HG02588 (cell line): Measurements from ENCODE around the gene OSBPL2.

Experiments
- ATAC-seq: cut with Tn5 transposase; IDR thresholded peaks from one replicate; pipeline ENCODE4 v1.9.1; 2021; ENCODE audit warnings: mild to moderate bottlenecking, moderate library complexity; ENCODE audit not compliant: unreplicated experiment

The OSBPL2 gene

DNA sequence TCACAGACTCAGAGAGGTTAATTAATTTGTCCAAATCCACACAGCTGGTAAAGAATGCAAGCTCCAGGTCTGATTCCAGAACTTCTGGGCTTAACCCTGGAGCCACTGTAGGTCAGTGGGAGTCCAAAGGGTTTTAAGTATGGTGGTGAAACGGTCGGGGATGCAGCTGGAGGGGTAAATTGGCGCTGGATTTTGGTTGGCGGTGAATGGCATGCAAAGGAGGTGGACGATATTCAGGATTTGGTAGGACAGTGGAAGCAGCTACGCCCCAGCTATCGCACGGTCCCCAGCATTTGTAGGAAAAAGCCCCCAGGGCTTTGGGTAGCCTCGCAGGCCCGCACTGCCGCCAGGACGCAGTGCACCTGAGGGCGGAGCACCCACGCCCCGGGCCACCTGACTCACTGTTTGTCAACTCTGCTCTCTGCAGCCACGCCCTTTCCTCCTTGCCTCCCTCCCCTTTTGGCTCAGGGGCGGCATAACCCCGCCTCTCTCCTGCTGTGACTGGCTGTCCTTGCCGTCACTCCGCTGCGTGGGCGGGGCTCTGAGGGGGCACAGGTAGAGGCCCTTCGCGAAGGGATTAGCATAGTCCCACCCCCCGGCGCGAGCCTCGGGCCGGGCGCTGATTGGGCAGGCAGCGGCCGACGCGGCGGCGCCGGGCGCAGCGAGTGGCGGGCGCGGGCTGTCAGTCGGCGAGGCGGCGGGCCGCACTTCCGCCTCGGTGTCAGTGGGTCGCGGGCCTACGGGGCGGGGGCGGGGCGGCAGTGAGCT, at the start of gene OSBPL2:
Gene OSBPL2, plus strand, starts transcription at position 721 of the 768 bp plus-strand sequence. CDS start 17,664 bp downstream, outside the sequence.
- ATAC-seq: peak; percentile 97

DNA sequence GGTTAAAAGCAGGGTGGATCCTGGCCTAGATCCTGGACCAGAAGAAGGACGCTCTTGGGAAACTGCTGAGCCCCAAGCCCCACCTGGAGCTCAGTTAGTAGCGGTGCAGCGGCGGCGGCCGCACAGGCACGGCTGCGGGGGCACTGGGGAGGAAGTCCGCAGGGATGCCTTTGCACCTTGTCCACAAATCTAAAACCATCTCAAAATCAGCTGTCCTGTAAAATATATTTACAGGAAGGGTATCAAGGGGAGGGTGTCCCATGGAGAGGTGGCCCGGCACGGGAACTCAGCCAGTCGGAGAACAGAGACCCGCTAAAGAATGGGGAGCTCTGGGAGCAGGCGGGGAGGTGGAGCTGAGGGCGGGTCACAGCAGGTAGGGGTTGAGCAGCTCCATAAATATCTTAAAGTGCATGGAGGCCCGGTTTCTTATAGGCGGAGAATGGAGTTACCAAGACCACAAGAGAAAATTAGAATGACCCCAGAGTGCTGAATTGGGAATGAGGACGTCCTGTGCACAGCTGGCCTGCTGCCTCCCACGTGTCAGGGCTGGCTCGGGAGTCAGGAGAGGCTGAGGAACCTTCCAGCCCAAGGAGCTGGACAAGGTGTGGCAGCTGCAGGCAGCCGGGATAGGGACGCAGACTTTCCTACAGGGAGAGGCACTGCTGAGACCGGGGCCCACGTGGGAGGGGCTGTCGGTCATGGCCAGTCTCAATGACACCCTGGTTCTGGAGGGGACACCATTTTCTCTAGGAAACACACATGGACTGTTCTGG, 47.5 kb upstream of the OSBPL2 start:
- no peak for ATAC-seq

DNA sequence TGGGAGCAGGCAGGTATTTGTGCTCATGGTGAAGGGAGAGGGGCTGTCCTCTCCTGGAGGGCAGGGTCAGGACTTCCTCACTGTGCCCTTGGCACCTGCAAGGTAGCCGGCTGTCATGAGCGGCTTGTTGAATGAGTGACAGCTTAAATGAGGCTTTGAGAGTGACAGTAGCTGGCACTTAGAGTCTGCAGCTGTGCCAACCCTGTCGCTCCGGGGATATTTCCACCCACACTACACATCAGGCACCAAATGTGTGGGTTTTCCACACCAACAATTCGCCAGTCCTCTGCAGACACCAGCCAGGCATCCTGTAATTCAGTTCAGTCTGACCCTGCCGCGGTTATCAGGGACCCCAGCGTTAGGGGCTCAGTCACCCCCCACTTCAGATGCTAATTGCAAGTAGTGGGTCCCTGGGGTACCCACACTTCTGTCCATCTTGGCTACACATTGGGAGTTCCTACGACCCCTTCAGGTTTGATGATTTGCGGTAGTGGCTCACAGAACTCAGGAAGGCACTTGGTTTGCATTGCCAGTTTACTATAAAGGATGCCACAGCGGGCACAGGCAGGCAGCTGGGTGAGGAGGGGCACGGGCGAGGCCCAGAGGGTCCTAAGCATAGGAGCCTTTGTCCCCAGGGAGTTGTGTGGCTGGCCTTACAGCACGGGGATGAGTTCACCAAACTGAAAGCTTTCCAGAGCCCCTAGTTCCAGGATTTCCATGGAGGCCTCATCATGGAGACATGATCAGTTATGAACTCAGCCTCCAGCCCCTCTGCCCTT, 46.4 kb upstream of the OSBPL2 start:
- ATAC-seq: no peak

DNA sequence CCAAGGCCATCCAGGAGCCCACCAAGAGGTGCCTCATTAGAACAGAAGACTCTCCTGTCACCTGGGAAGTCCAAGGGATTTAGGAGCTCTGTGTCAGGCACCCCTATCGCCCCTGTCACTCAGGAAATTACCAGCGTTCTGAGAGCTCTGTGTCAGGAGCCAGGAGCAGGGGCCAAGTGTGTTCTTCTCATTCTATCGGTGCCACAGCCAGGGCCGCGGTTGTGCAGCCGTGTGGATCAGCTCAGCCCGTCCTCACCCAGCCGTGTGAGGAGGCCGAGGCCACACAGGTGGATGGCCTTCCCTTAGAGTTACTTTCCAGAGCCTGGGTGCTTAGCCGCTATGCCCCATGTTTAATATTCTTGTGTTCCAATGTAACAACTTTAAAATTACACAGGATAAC, 45.7 kb upstream of the OSBPL2 start:
- no peak for ATAC-seq

- ATAC-seq: no peak
Measured at GRCh38 chr20:62193079-62194025, 45.0 kb upstream of the OSBPL2 start.

- no peak for ATAC-seq
Measured at GRCh38 chr20:62195075-62195405, 43.3 kb upstream of the OSBPL2 start.

GRCh38 chr20:62195736-62196135, 42.6 kb upstream of the OSBPL2 start:
- no peak for ATAC-seq

DNA sequence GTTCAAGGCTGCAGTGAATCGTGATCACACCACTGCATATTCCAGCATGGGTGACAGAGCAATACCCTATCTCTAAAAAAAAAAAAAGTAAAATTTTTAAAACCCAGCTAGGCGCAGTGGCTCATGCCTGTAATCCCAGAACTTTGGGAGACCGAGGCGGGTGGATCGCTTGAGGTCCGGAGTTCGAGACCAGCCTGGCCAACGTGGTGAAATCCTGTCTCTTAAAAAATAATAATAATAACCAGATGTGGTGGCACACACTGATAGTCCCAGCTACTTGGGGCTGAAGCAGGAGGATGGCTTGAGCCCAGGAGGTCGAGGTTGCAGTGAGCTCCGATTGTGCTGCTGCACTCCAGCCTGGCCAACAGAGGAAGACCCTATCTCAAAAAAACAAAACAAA, 42.0 kb upstream of the OSBPL2 start:
- ATAC-seq: no peak

DNA sequence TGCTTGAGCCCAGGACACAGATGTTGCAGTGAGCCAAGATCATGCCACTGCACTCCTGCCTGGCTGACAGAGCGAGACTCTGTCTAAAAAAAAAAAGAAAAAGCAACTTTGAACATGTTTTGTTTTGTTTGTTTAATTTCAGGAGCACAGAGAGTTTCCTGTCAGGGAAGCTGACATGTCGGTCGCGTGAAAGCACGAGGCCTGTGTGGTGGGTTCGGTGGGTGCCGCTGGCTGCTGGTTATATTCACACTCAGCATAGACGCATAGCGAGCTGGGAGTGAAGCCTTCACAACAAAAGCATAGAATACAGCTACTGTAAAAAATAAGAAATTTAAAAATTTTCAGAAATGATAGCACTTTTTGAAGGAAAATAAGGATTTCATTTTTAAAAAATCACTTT, 41.0 kb upstream of the OSBPL2 start:
- ATAC-seq: no peak

- no peak for ATAC-seq
Measured at GRCh38 chr20:62197801-62198200, 40.5 kb upstream of the OSBPL2 start.

GRCh38 chr20:62198496-62198895, 39.8 kb upstream of the OSBPL2 start:
- no peak for ATAC-seq

DNA sequence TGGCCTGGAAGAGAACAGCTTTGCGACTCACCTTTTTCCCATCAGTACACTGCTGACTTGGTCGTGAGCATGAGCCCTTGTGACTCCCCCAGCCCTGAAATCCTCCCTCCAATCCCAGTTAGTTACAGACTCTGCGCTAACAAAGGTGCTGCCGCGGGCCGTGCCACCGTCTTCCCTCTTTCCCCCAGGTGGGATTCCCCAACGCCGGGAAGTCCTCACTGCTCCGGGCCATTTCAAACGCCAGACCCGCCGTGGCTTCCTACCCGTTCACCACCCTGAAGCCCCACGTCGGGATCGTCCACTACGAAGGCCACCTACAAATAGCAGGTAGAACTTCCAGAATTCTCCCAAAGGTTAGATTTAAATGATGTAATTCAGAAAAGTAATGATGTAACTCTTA, 39.4 kb upstream of the OSBPL2 start:
- no peak for ATAC-seq

- ATAC-seq: no peak
Measured at GRCh38 chr20:62200491-62201172, 37.7 kb upstream of the OSBPL2 start.

- ATAC-seq: no peak
Measured at GRCh38 chr20:62201173-62202082, 36.9 kb upstream of the OSBPL2 start.

DNA sequence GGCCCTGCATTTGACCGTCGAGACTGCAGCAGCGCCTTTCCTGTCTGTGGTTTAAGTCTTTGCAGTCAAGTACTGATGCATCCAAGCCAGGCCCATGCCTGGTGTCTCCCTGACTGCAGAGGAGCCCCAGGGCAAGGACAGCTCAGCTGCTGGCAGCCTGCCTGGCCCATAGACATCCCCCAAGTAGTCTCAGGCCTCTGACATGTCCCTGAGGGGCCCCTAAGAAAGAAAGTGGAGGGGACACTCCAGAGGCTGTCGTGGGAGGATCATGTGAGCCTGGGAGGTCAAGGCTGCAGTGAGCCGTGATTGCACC, 36.3 kb upstream of the OSBPL2 start:
- no peak for ATAC-seq

- no peak for ATAC-seq
Measured at GRCh38 chr20:62202676-62203377, 35.5 kb upstream of the OSBPL2 start.

GRCh38 chr20:62203378-62204030, 34.8 kb upstream of the OSBPL2 start:
- no peak for ATAC-seq
